HG02981 (cell line): ENCODE results near the gene PDK2.

Experiments used
- ATAC-seq: cut with Tn5 transposase; IDR thresholded peaks from one replicate; pipeline ENCODE4 v1.9.1; 2021; ENCODE audit warnings: mild to moderate bottlenecking, moderate library complexity; ENCODE audit not compliant: unreplicated experiment

PDK2 gene

GRCh38 chr17:50094753-50095619 is at the start of gene PDK2:
PDK2 (plus strand) TSS chr17:50095351; CDS start chr17:50095436, 85 bp downstream.
- peak; percentile 92 for ATAC-seq

GRCh38 chr17:50046179-50046578 is 49.0 kb upstream of the PDK2 start:
- ATAC-seq: no peak

- ATAC-seq: no peak
These were observed 48.5 kb upstream of the PDK2 start for GRCh38 chr17:50046667-50047066.

- no peak for ATAC-seq
These were observed 48.1 kb upstream of the PDK2 start for GRCh38 chr17:50047083-50047482.

GRCh38 chr17:50047488-50048126 is 47.5 kb upstream of the PDK2 start:
- ATAC-seq: no peak

GRCh38 chr17:50048146-50048720 is 46.9 kb upstream of the PDK2 start:
- ATAC-seq: no peak

- no peak for ATAC-seq
These were observed 46.2 kb upstream of the PDK2 start for GRCh38 chr17:50048988-50049387.

- no peak for ATAC-seq
These were observed 45.5 kb upstream of the PDK2 start for GRCh38 chr17:50049636-50050035.

- ATAC-seq: no peak
These were observed 44.6 kb upstream of the PDK2 start for GRCh38 chr17:50050431-50051032.

GRCh38 chr17:50051082-50051576 is 44.0 kb upstream of the PDK2 start:
- no peak for ATAC-seq

- no peak for ATAC-seq
These were observed 43.5 kb upstream of the PDK2 start for GRCh38 chr17:50051606-50052005.

GRCh38 chr17:50052241-50052796 is 42.8 kb upstream of the PDK2 start:
- no peak for ATAC-seq

- ATAC-seq: no peak
These were observed 42.1 kb upstream of the PDK2 start for GRCh38 chr17:50052822-50053653.

GRCh38 chr17:50053654-50053960 is 41.5 kb upstream of the PDK2 start:
- ATAC-seq: no peak

- no peak for ATAC-seq
These were observed 40.1 kb upstream of the PDK2 start for GRCh38 chr17:50055055-50055425.

- no peak for ATAC-seq
These were observed 39.5 kb upstream of the PDK2 start, which contains the start of gene ITGA3 for GRCh38 chr17:50055426-50056216. ITGA3 (plus strand) TSS chr17:50056110; CDS start chr17:50056440, 330 bp downstream.

- ATAC-seq: no peak
These were observed 38.8 kb upstream of the PDK2 start for GRCh38 chr17:50056217-50056960.

- ATAC-seq: no peak
These were observed 38.2 kb upstream of the PDK2 start for GRCh38 chr17:50056961-50057330.

GRCh38 chr17:50057521-50057991 is 37.6 kb upstream of the PDK2 start:
- no peak for ATAC-seq
